Body of pancreas (tissue), 4 donors: Measurements from ENCODE around the gene SEC14L2.

ENCODE experiments used
- CTCF ChIP-seq, 7 experiments: fragments of 450-650 bp in 4 of 7; fragments of 200-600 bp in 3 of 7; sonication (generic) in 3 of 7; IDR thresholded peaks; one replicate each; pipeline ENCODE4 v1.5.1; 2016 to 2019; ENCODE audit warnings: antibody characterized with exemption in 7 of 7
- POLR2A ChIP-seq, 3 donors: fragments of 450-650 bp; IDR thresholded peaks; one replicate each; pipeline ENCODE4 v1.6.1; 2016; ENCODE audit warnings: antibody characterized with exemption in 3 of 3, mild to moderate bottlenecking in 2 of 3

DNA sequence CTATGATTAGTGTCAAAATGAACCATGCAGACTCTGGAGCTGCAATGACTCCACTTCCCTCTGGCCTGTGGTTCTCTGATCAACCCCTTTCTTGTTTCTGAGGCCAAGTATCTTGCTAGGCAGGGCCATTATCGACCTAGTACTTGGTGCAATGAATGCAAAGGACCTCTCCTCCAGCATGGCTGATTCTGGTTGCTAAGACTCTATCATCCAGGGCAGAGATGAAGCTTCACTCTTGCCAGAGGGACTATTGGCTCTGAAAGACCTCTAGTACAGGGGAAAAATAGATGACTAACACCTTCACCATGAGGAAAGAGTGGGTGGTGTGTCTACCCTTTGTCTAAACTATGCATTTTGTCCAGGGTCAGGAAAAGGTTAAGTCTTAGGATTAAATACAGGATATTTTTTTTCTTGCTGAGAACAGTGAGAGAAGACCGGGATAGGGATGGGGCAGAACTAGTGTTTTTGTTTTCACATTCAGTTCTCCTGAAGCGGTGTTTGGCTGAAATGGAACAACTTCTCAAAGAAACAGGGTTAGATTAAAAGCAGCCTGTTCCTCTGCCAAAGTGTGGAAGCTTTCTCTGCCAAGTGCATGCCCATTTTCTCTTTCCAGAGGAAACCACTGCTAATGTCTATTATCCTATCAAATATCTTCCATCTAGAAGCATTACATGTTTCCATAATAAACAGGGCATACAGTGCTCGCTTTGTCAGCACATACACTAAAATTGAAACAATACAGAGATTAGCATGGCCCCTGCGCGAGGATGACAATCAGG is 23.7 kb downstream of the SEC14L2 start:
- TF ChIP-seq CTCF (IDR thresholded peaks at IDR 0.05): no peak
- TF ChIP-seq POLR2A (IDR thresholded peaks at IDR 0.05): no peak
